Mammary epithelial cell (primary cell): ENCODE measurements around the gene ACADS.

Experiments
- CTCF ChIP-seq, 2 donors: IDR thresholded peaks in 1 of 2; conservative IDR thresholded peaks in 1 of 2; 2 replicates each; pipeline ENCODE4 v1.5.1; 2011 to 2012; ENCODE audit warnings: inconsistent platforms in 2 of 2, low read length in 2 of 2, mild to moderate bottlenecking in 2 of 2, control low read depth in 1 of 2, low read depth in 1 of 2; ENCODE audit not compliant: insufficient read depth in 1 of 2; ENCODE audit errors: extremely low read depth in 1 of 2
- EZH2 ChIP-seq: IDR thresholded peaks from 2 replicates; pipeline ENCODE4 v1.6.1; 2012; ENCODE audit warnings: low read length, inconsistent platforms, borderline replicate concordance

GRCh38 chr12:120720987-120721801, 4.4 kb upstream of the ACADS start:
- TF ChIP-seq CTCF (conservative IDR thresholded peaks at IDR 0.05 in 1 of 2, IDR thresholded peaks at IDR 0.05 in 1 of 2; ENCODE audit: extremely low read depth in 1 of 2, insufficient read depth in 1 of 2, low read depth in 1 of 2, low read length in 2 of 2) (no peak), EZH2 (no peak)
